Naive B cell (primary cell): Measurements from ENCODE around the gene DDX19B. TPM values are rescaled to one million over a fixed set of nuclear protein-coding genes. Genes with fewer than 3 reads are reported as not detected.
A peak's percentile ranks its signal among the peaks of the same experiment; 100 is the strongest.
"Not testable (repeated sequence)": the region's sequence is repeated elsewhere in the genome, so short reads cannot be mapped to it uniquely, and the experiment has no call there.

Experiments
- ATAC-seq, 2 donors: fragments of 150-1000 bp; cut with Tn5 transposase; 2 replicates each; pipeline ENCODE4 v1.10.0; 2021; ENCODE audit warnings: low read depth in 2 of 2, mild to moderate bottlenecking in 2 of 2, moderate library complexity in 2 of 2
- DNase-seq: peaks from one replicate; pipeline ENCODE4 v3.0.0; 2022
- H3K27ac Mint-ChIP-seq, 6 donors: one replicate each; pipeline ENCODE4 v1.8.0; 2020 to 2022; ENCODE audit warnings: mild to moderate bottlenecking in 6 of 6, mixed read lengths in 6 of 6, moderate library complexity in 5 of 6, inconsistent platforms in 2 of 6
- H3K27me3 Mint-ChIP-seq, 3 donors: one replicate each; pipeline ENCODE4 v1.8.0; 2021 to 2022; ENCODE audit warnings: mixed read lengths in 3 of 3, mild to moderate bottlenecking in 1 of 3
- H3K36me3 Mint-ChIP-seq, 2 donors: one replicate each; pipeline ENCODE4 v1.8.0; 2020 to 2022; ENCODE audit warnings: mixed read lengths in 2 of 2, inconsistent platforms in 1 of 2, mild to moderate bottlenecking in 1 of 2
- H3K4me1 Mint-ChIP-seq, 3 donors: one replicate each; pipeline ENCODE4 v1.8.0; 2020 to 2022; ENCODE audit warnings: mixed read lengths in 3 of 3, inconsistent platforms in 1 of 3, mild to moderate bottlenecking in 1 of 3, moderate library complexity in 1 of 3
- H3K4me3 Mint-ChIP-seq, 8 donors: one replicate each; pipeline ENCODE4 v1.8.0; 2020 to 2022; ENCODE audit warnings: mild to moderate bottlenecking in 8 of 8, mixed read lengths in 8 of 8, moderate library complexity in 8 of 8, inconsistent platforms in 2 of 8
- H3K9me3 Mint-ChIP-seq, 7 donors: one replicate each; pipeline ENCODE4 v1.8.0; 2020 to 2022; ENCODE audit warnings: mixed read lengths in 7 of 7, mild to moderate bottlenecking in 5 of 7, inconsistent platforms in 2 of 7, moderate library complexity in 1 of 7
- polyA plus RNA-seq, 6 donors: library from polyadenylated mRNA; unstranded; fragments of 300-500 nt; fragmentation: Illumina TruSeq; gene quantifications; one replicate each; pipeline ENCODE4 v1.2.3, GENCODE V29; 2021; ENCODE audit warnings: low read depth in 6 of 6

Gene DDX19B
- polyA plus RNA-seq, 6 donors from 2014 or later = 33.8 to 54.6 (median 37.8) TPM

GRCh38 chr16:70295634-70296033 lies 3.4 kb upstream of the DDX19B start:
- no peak for ATAC-seq
- Mint-ChIP-seq H3K27ac (no peak overlapping the region), H3K9me3 (no peaks in the 10 kb centered on the region), H3K4me1 (peaks cover 15 to 23% (median 22%) of the 10 kb centered on the region in 3 donors), H3K36me3 (peaks cover 0 to under 1% of the 10 kb centered on the region in 2 donors), H3K27me3 (no peaks in the 10 kb centered on the region), H3K4me3 (no peak overlapping the region)
- DNase-seq = no peak

GRCh38 chr16:70301121-70301520 lies 2.1 kb downstream of the DDX19B start:
- Mint-ChIP-seq H3K27me3 (no peaks in the 10 kb centered on the region), H3K9me3 (peaks cover 5 to 10% (median 7%) of the 10 kb centered on the region in 7 donors), H3K4me1 (peaks cover 40 to 63% (median 49%) of the 10 kb centered on the region in 3 donors), H3K27ac (peak overlapping the region in 4 of 6 donors; percentile 56 to 98 (median 96)), H3K4me3 (peak overlapping the region in 6 of 8 donors; percentile 30 to 98 (median 96)), H3K36me3 (peaks cover 15 to 21% of the 10 kb centered on the region in 2 donors)
- ATAC-seq (no peak), DNase-seq (no peak)

- peak overlapping the region in 1 of 8 donors; percentile 95 for H3K4me3 Mint-ChIP-seq
These were observed 3.8 kb downstream of the DDX19B start for GRCh38 chr16:70302745-70303144.

GRCh38 chr16:70304892-70305448 lies 6.0 kb downstream of the DDX19B start:
- Mint-ChIP-seq H3K27ac (peak overlapping the region; percentile 55 to 98 (median 84)), H3K36me3 (peaks cover 15 to 21% of the 10 kb centered on the region in 2 donors), H3K27me3 (no peaks in the 10 kb centered on the region), H3K4me3 (peak overlapping the region in 6 of 8 donors; percentile 18 to 74 (median 54)), H3K9me3 (peaks cover 5 to 10% (median 7%) of the 10 kb centered on the region in 7 donors), H3K4me1 (peaks cover 36 to 53% (median 42%) of the 10 kb centered on the region in 3 donors)
- DNase-seq = no peak
- ATAC-seq = no peak

More at GRCh38 chr16:70302745-70303144, 3.8 kb downstream of the DDX19B start:
- ATAC-seq (no peak), DNase-seq (no peak)
- H3K9me3 Mint-ChIP-seq = peaks cover 5 to 10% (median 7%) of the 10 kb centered on the region in 7 donors
- peak overlapping the region in 3 of 6 donors; percentile 3 to 34 (median 17) for H3K27ac Mint-ChIP-seq
- peaks cover 15 to 21% of the 10 kb centered on the region in 2 donors for H3K36me3 Mint-ChIP-seq
- no peaks in the 10 kb centered on the region for H3K27me3 Mint-ChIP-seq
- peaks cover 44 to 63% (median 58%) of the 10 kb centered on the region in 3 donors for H3K4me1 Mint-ChIP-seq

- no peak for ATAC-seq
- H3K4me1 Mint-ChIP-seq = peaks cover 22 to 37% (median 24%) of the 10 kb centered on the region in 3 donors
- peaks cover 5 to 8% of the 10 kb centered on the region in 2 donors for H3K36me3 Mint-ChIP-seq
- no peaks in the 10 kb centered on the region for H3K27me3 Mint-ChIP-seq
- no peaks in the 10 kb centered on the region for H3K9me3 Mint-ChIP-seq
- H3K4me3 Mint-ChIP-seq = peak overlapping the region in 1 of 8 donors; percentile 10
- peak overlapping the region in 1 of 6 donors; percentile 65 for H3K27ac Mint-ChIP-seq
- DNase-seq = no peak
These were observed 7.9 kb downstream of the DDX19B start for GRCh38 chr16:70306880-70307279.

GRCh38 chr16:70307726-70308125 lies 8.7 kb downstream of the DDX19B start:
- not testable (repeated sequence) for H3K36me3 Mint-ChIP-seq, H3K27me3 Mint-ChIP-seq, H3K9me3 Mint-ChIP-seq, DNase-seq, H3K27ac Mint-ChIP-seq, H3K4me3 Mint-ChIP-seq, ATAC-seq
- peaks cover 18 to 33% (median 24%) of the 10 kb centered on the region in 3 donors for H3K4me1 Mint-ChIP-seq

GRCh38 chr16:70320121-70320520 lies 21.1 kb downstream of the DDX19B start:
- no peak overlapping the region for H3K4me3 Mint-ChIP-seq
- no peaks in the 10 kb centered on the region for H3K27me3 Mint-ChIP-seq
- H3K27ac Mint-ChIP-seq = no peak overlapping the region
- DNase-seq (no peak), ATAC-seq (no peak)
- H3K36me3 Mint-ChIP-seq = peaks cover 0 to under 1% of the 10 kb centered on the region in 2 donors
- H3K4me1 Mint-ChIP-seq = peaks cover 0 to 4% (median 0%) of the 10 kb centered on the region in 3 donors
- H3K9me3 Mint-ChIP-seq = no peaks in the 10 kb centered on the region

GRCh38 chr16:70324998-70325747 lies 26.2 kb downstream of the DDX19B start:
- H3K4me1 Mint-ChIP-seq = peaks cover 0 to 4% (median 0%) of the 10 kb centered on the region in 3 donors
- H3K27ac Mint-ChIP-seq = no peak overlapping the region

GRCh38 chr16:70331091-70331490 lies 32.1 kb downstream of the DDX19B start:
- Mint-ChIP-seq H3K9me3 (no peaks in the 10 kb centered on the region), H3K4me1 (no peaks in the 10 kb centered on the region), H3K27ac (peak overlapping the region in 1 of 6 donors; percentile 24), H3K4me3 (no peak overlapping the region), H3K36me3 (peaks cover 5 to 13% of the 10 kb centered on the region in 2 donors), H3K27me3 (no peaks in the 10 kb centered on the region)
- DNase-seq (no peak), ATAC-seq (no peak)

More at GRCh38 chr16:70324998-70325747, 26.2 kb downstream of the DDX19B start:
- H3K4me3 Mint-ChIP-seq = no peak overlapping the region
- no peaks in the 10 kb centered on the region for H3K27me3 Mint-ChIP-seq
- ATAC-seq (no peak), DNase-seq (no peak)
- no peaks in the 10 kb centered on the region for H3K9me3 Mint-ChIP-seq
- peaks cover 8 to 9% of the 10 kb centered on the region in 2 donors for H3K36me3 Mint-ChIP-seq

- H3K4me3 Mint-ChIP-seq = no peak overlapping the region
- no peaks in the 10 kb centered on the region for H3K27me3 Mint-ChIP-seq
- ATAC-seq (no peak), DNase-seq (no peak)
- H3K9me3 Mint-ChIP-seq = no peaks in the 10 kb centered on the region
- H3K36me3 Mint-ChIP-seq = peaks cover 5 to 13% of the 10 kb centered on the region in 2 donors
- peak overlapping the region in 1 of 6 donors; percentile 24 for H3K27ac Mint-ChIP-seq
- no peaks in the 10 kb centered on the region for H3K4me1 Mint-ChIP-seq
These were observed 32.8 kb downstream of the DDX19B start for GRCh38 chr16:70331588-70332358.

GRCh38 chr16:70332728-70333127 lies 33.7 kb downstream of the DDX19B start:
- not testable (repeated sequence) for H3K4me3 Mint-ChIP-seq, DNase-seq
- peaks cover 5 to 13% of the 10 kb centered on the region in 2 donors for H3K36me3 Mint-ChIP-seq

GRCh38 chr16:70337814-70338213 lies 38.8 kb downstream of the DDX19B start:
- Mint-ChIP-seq H3K4me1 (peaks cover 0 to 4% (median 0%) of the 10 kb centered on the region in 3 donors), H3K27ac (no peak overlapping the region), H3K4me3 (no peak overlapping the region), H3K9me3 (no peaks in the 10 kb centered on the region), H3K27me3 (no peaks in the 10 kb centered on the region), H3K36me3 (peaks cover under 1 to 13% of the 10 kb centered on the region in 2 donors)
- DNase-seq (no peak), ATAC-seq (no peak)

More at GRCh38 chr16:70332728-70333127, 33.7 kb downstream of the DDX19B start:
- not testable (repeated sequence) for H3K9me3 Mint-ChIP-seq, H3K4me1 Mint-ChIP-seq, ATAC-seq, H3K27me3 Mint-ChIP-seq
- H3K27ac Mint-ChIP-seq = peak overlapping the region in 1 of 6 donors; percentile 67

- H3K4me3 Mint-ChIP-seq = no peak overlapping the region
- H3K36me3 Mint-ChIP-seq = no peaks in the 10 kb centered on the region
- no peaks in the 10 kb centered on the region for H3K27me3 Mint-ChIP-seq
- ATAC-seq = no peak
- H3K27ac Mint-ChIP-seq = peak overlapping the region in 3 of 6 donors; percentile 70 to 80 (median 70)
- H3K9me3 Mint-ChIP-seq = no peaks in the 10 kb centered on the region
- peaks cover 0 to 10% (median 7%) of the 10 kb centered on the region in 3 donors for H3K4me1 Mint-ChIP-seq
- DNase-seq = no peak
These were observed 42.6 kb downstream of the DDX19B start for GRCh38 chr16:70341600-70341999.
